Neuronal stem cell (in vitro differentiated cells): ENCODE data around the gene VPS33A.

Source experiments
- DNase-seq: peaks from one replicate; pipeline ENCODE4 v3.0.0-alpha.2; 2013; ENCODE audit warnings: low spot score
- H2AFZ ChIP-seq: one replicate; pipeline ENCODE4 v1.6.1; 2013; ENCODE audit warnings: mild to moderate bottlenecking, low read length, inconsistent platforms
- H2AK5ac ChIP-seq: 2 replicates; pipeline ENCODE4 v1.6.1; 2013; ENCODE audit warnings: low read depth, mild to moderate bottlenecking, inconsistent platforms, low read length, moderate library complexity, mixed read lengths
- H2BK120ac ChIP-seq: 2 replicates; pipeline ENCODE4 v1.6.1; 2013; ENCODE audit warnings: low read depth, mild to moderate bottlenecking, inconsistent platforms, low read length, moderate library complexity, mixed read lengths
- H2BK12ac ChIP-seq: one replicate; pipeline ENCODE4 v1.6.1; 2013; ENCODE audit warnings: low read length, inconsistent platforms
- H2BK15ac ChIP-seq: 2 replicates; pipeline ENCODE4 v1.6.1; 2013; ENCODE audit warnings: mild to moderate bottlenecking, low read length, inconsistent platforms, mixed read lengths
- H2BK5ac ChIP-seq: one replicate; pipeline ENCODE4 v1.6.1; 2013; ENCODE audit warnings: inconsistent platforms, mild to moderate bottlenecking, low read length, moderate library complexity
- H3K14ac ChIP-seq: one replicate; pipeline ENCODE4 v1.6.1; 2013; ENCODE audit warnings: low read length, inconsistent platforms
- H3K18ac ChIP-seq: 2 replicates; pipeline ENCODE4 v1.6.1; 2013; ENCODE audit warnings: low read length, inconsistent platforms
- H3K23ac ChIP-seq: 2 replicates; pipeline ENCODE4 v1.6.1; 2013; ENCODE audit warnings: low read depth, mild to moderate bottlenecking, mixed read lengths, low read length, inconsistent platforms; ENCODE audit not compliant: poor library complexity
- H3K27ac ChIP-seq: replicated peaks from 3 replicates; pipeline ENCODE4 v1.5.1; 2013; ENCODE audit warnings: low read length, inconsistent platforms
- H3K27me3 ChIP-seq, 3 experiments: 2 replicates each; pipeline ENCODE4 v1.6.1; 2013; ENCODE audit warnings: low read length in 3 of 3, mild to moderate bottlenecking in 2 of 3, inconsistent platforms in 1 of 3, low read depth in 1 of 3, mixed read lengths in 1 of 3, moderate library complexity in 1 of 3; ENCODE audit not compliant: control insufficient read depth in 3 of 3, insufficient read depth in 3 of 3
- H3K36me3 ChIP-seq, 2 donors: replicated peaks in 1 of 2; 2 replicates each; pipeline ENCODE4 v1.6.1; 2013; ENCODE audit warnings: low read length in 2 of 2; ENCODE audit not compliant: control insufficient read depth in 2 of 2, insufficient read depth in 2 of 2
- H3K4ac ChIP-seq: 2 replicates; pipeline ENCODE4 v1.6.1; 2013; ENCODE audit warnings: inconsistent platforms, mild to moderate bottlenecking, low read length, moderate library complexity
- H3K4me1 ChIP-seq, 2 donors: 1 replicate in 1 of 2; 2 replicates in 1 of 2; pipeline ENCODE4 v1.6.1; 2013; ENCODE audit warnings: low read length in 2 of 2, low read depth in 1 of 2; ENCODE audit not compliant: control insufficient read depth in 2 of 2, insufficient read depth in 1 of 2
- H3K4me2 ChIP-seq: one replicate; pipeline ENCODE4 v1.6.1; 2013; ENCODE audit warnings: mild to moderate bottlenecking, low read length, inconsistent platforms; ENCODE audit not compliant: insufficient read depth, poor library complexity, severe bottlenecking
- H3K4me3 ChIP-seq, 2 donors: 2 replicates each; pipeline ENCODE4 v1.5.1; 2013; ENCODE audit warnings: low read length in 2 of 2, mild to moderate bottlenecking in 2 of 2, inconsistent platforms in 1 of 2, moderate library complexity in 1 of 2
- H3K79me1 ChIP-seq: one replicate; pipeline ENCODE4 v1.6.1; 2013; ENCODE audit warnings: low read depth, mild to moderate bottlenecking, inconsistent platforms, low read length, moderate library complexity
- H3K9ac ChIP-seq: one replicate; pipeline ENCODE4 v1.6.1; 2013; ENCODE audit warnings: mild to moderate bottlenecking, low read depth, low read length, inconsistent platforms; ENCODE audit not compliant: poor library complexity
- H3K9me3 ChIP-seq, 2 donors: replicated peaks in 1 of 2; 2 replicates each; pipeline versions ENCODE3 to v1.6.1; 2013; ENCODE audit warnings: low read length in 2 of 2, mild to moderate bottlenecking in 2 of 2, inconsistent platforms in 1 of 2, low read depth in 1 of 2, mixed read lengths in 1 of 2, moderate library complexity in 1 of 2; ENCODE audit not compliant: control insufficient read depth in 2 of 2, insufficient read depth in 1 of 2
- H4K8ac ChIP-seq: one replicate; pipeline ENCODE4 v1.6.1; 2013; ENCODE audit warnings: low read depth, mild to moderate bottlenecking, inconsistent platforms, low read length, moderate library complexity
- H4K91ac ChIP-seq: one replicate; pipeline ENCODE4 v1.6.1; 2013; ENCODE audit warnings: low read length, low read depth, mild to moderate bottlenecking, inconsistent platforms; ENCODE audit not compliant: poor library complexity
- WGBS, 2 donors: extraction: QIAGEN DNeasy Blood & Tissue Kit; methylation state at CpG; one replicate each; pipeline ENCODE4 v1.1.7; 2013; ENCODE audit warnings: missing lambda C conversion rate in 2 of 2, mixed read lengths in 1 of 2; ENCODE audit not compliant: insufficient read length in 2 of 2, insufficient replicate concordance in 1 of 2; ENCODE audit errors: extremely low coverage in 2 of 2; 5-methylcytosine and 5-hydroxymethylcytosine counted together

VPS33A gene

DNA sequence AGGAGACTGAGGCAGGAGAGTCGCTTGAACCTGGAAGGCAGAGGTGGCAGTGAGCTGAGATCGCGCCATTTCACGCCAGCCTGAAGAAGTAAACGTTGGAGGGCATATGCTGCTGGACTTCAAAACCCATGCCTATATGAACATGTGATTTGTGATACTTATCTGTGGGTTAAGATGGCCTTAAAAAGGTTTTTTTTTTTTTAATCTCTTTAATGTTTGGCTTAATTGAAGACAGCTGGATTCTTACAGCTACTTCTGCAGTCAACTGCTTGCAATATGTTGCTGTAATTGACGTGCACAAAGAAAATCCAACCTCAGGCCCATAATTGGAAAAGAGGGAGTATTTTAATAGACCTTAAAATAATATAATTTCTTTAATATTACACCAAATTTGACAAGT is 64.3 kb downstream of the VPS33A start:
- no peak overlapping the region for H2BK15ac ChIP-seq
- no CpG with 5 or more reads among the region's 6 CpGs for WGBS, 2 donors

DNA sequence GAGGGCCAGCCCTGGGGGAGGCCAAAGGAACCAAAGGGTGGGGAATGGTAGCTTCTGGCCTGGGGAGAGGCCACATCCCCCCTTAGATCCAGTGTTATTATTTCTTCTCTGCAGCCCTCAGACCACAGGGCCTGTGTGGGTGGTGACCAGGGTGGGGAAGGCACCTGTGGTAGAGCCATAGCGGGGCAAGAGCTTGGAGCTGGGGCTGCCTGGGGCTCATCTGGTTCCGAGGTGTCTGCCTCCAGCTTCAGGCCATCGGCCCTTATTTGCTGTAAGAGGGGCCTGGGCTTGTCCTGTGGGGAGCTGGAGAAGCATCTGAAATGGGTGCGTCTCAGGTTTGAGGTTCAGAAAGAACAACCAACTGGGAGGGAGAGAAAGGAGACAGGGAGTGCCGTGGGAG is 64.9 kb downstream of the VPS33A start:
- Histone ChIP-seq H2AFZ (no peak overlapping the region), H3K27me3 (peaks cover 5 to 59% (median 32%) of the 10 kb centered on the region in 3 experiments), H3K23ac (no peak overlapping the region), H2BK5ac (no peak overlapping the region), H3K4me1 (peaks cover 0 to 5% of the 10 kb centered on the region in 2 donors), H3K36me3 (peaks cover 1% of the 10 kb centered on the region in 2 donors), H3K9ac (no peak overlapping the region), H2BK120ac (no peak overlapping the region), H2BK15ac (no peak overlapping the region), H4K8ac (no peak overlapping the region), H3K79me1 (no peaks in the 10 kb centered on the region), H2AK5ac (peak overlapping the region; percentile 19), H3K18ac (no peak overlapping the region), H3K27ac (no peak overlapping the region), H3K14ac (no peak overlapping the region), H2BK12ac (no peak overlapping the region), H4K91ac (no peak overlapping the region), H3K4me2 (no peak overlapping the region), H3K4me3 (no peak overlapping the region), H3K9me3 (no peaks in the 10 kb centered on the region), H3K4ac (no peak overlapping the region)
- WGBS, 2 donors = no CpG with 5 or more reads among the region's 5 CpGs
- no peak for DNase-seq

More for the DNA sequence above, 64.3 kb downstream of the VPS33A start:
- no peak overlapping the region for H3K4ac ChIP-seq
- H3K4me2 ChIP-seq = no peak overlapping the region
- H3K36me3 ChIP-seq = peaks cover 6 to 8% of the 10 kb centered on the region in 2 donors
- no peak for DNase-seq
- H3K18ac ChIP-seq = no peak overlapping the region
- peaks cover 0 to 5% of the 10 kb centered on the region in 2 donors for H3K4me1 ChIP-seq
- no peak overlapping the region for H2BK12ac ChIP-seq
- peaks cover 5 to 59% (median 32%) of the 10 kb centered on the region in 3 experiments for H3K27me3 ChIP-seq
- no peak overlapping the region for H2BK5ac ChIP-seq
- H3K4me3 ChIP-seq = no peak overlapping the region
- H3K9ac ChIP-seq = no peak overlapping the region
- H4K91ac ChIP-seq = no peak overlapping the region
- H3K27ac ChIP-seq = no peak overlapping the region
- no peak overlapping the region for H4K8ac ChIP-seq
- no peak overlapping the region for H3K23ac ChIP-seq
- H3K14ac ChIP-seq = no peak overlapping the region
- no peaks in the 10 kb centered on the region for H3K9me3 ChIP-seq
- H2AFZ ChIP-seq = no peak overlapping the region
- no peak overlapping the region for H2AK5ac ChIP-seq
- no peaks in the 10 kb centered on the region for H3K79me1 ChIP-seq
- no peak overlapping the region for H2BK120ac ChIP-seq

DNA sequence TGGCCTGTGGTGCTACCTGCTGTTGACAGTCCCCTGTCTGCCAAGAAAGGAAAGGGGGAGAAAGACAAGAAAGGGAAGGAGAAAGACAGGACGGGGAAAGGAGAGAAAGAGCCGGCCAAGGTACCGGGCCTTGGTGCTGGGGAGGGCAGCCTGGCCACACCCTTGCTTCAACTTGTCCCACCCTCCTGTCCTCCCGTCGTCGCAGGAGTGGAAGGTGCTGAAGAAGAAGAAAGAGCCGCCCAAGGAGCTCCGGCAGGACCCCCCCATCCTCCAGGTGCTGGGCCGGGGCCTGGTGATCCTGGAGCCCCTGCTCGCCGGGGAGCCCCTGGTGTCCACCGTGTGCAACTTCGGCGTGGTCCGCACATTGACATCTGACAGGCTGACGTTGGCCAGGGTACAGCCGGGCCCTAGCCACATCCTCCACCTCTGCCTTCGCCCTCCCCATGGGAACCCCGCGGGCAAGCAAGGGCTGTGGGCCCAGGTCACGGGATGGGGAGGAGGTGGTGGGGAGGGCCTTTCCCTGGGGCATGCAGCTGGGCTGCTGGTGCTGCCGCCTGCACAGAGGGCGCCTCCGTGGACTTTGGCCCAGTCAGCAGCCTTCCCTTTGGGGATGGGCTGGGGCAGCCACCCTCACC is 65.6 kb downstream of the VPS33A start:
- no peak overlapping the region for H3K4me2 ChIP-seq
- no peak overlapping the region for H4K91ac ChIP-seq
- H3K18ac ChIP-seq = peak overlapping the region; percentile 31
- H3K9ac ChIP-seq = no peak overlapping the region
- H2BK12ac ChIP-seq = peak overlapping the region; percentile 84
- peak overlapping the region; percentile 37 for H3K4ac ChIP-seq
- no peak for DNase-seq
- no peak overlapping the region for H3K27ac ChIP-seq
- peaks cover 0 to 5% of the 10 kb centered on the region in 2 donors for H3K4me1 ChIP-seq
- no peak overlapping the region for H2BK120ac ChIP-seq
- H3K23ac ChIP-seq = peak overlapping the region; percentile 55
- no peak overlapping the region for H3K14ac ChIP-seq
- peaks cover 5 to 59% (median 32%) of the 10 kb centered on the region in 3 experiments for H3K27me3 ChIP-seq
- peak overlapping the region; percentile 90 for H2AK5ac ChIP-seq
- H2BK15ac ChIP-seq = peak overlapping the region; percentile 1
- H4K8ac ChIP-seq = no peak overlapping the region
- H3K36me3 ChIP-seq = no peaks in the 10 kb centered on the region
- no peaks in the 10 kb centered on the region for H3K9me3 ChIP-seq
- no peak overlapping the region for H3K4me3 ChIP-seq
- WGBS, 2 donors = no CpG with 5 or more reads among the region's 24 CpGs
- H3K79me1 ChIP-seq = no peaks in the 10 kb centered on the region
- H2BK5ac ChIP-seq = peak overlapping the region; percentile 44
- H2AFZ ChIP-seq = no peak overlapping the region

DNA sequence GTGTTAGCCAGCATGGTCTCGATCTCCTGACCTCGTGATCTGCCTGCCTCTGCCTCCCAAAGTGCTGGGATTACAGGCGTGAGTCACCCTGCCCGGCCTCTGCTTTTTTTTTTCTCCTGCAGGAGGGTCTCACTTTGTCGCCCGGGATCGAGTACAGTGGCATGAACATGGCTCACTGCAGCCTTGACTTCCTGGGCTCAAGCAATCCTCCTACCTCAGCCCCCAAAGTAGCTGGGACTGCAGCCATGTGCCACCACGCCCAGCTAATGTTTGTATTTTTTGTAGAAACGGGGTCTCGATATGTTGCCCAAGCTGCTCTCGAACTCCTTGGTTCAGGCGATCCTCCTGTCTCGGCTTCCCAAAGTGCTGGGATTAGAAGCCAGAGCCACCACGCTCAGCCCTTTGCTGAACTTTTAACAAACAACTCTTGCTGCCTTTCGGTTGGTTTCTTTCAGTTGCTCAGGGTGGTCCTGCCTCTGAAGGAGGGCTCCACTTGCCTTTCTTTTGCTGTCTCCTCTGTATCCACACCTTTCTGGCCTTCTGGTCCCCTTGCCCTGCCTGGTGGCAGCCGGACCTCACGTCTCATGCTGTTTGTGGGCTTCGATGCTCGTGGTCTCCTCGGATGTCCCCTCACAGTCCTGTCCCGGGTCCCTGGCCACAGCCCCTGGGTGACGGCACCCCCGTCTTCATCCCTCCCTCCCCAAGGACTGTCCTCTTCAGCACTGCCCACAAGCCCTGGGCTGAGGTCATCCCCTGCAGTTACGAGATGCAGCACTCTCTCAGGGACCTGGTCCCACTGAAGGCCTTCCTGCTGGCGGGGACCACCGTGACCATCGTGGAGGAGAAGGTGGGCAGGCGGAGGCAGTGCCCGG is 66.6 kb downstream of the VPS33A start:
- Histone ChIP-seq H3K4ac (peak overlapping the region; percentile 93), H3K4me1 (no peaks in the 10 kb centered on the region), H3K23ac (peak overlapping the region; percentile 65), H3K14ac (peak overlapping the region; percentile 56), H3K18ac (peak overlapping the region; percentile 13), H3K36me3 (no peaks in the 10 kb centered on the region), H2AK5ac (no peak overlapping the region), H4K91ac (no peak overlapping the region), H4K8ac (no peak overlapping the region), H3K9ac (no peak overlapping the region), H2AFZ (no peak overlapping the region), H3K4me3 (no peak overlapping the region), H2BK15ac (no peak overlapping the region), H2BK120ac (no peak overlapping the region), H3K4me2 (no peak overlapping the region), H3K79me1 (no peaks in the 10 kb centered on the region), H3K9me3 (peaks cover 0 to 3% of the 10 kb centered on the region in 2 donors), H2BK12ac (no peak overlapping the region), H2BK5ac (no peak overlapping the region), H3K27ac (no peak overlapping the region), H3K27me3 (peaks cover 5 to 51% (median 22%) of the 10 kb centered on the region in 3 experiments)
- no peak for DNase-seq
- WGBS, 2 donors = no CpG with 5 or more reads among the region's 29 CpGs
